ENCODE measurements around the gene SYNJ1. TPM values are rescaled to one million over a fixed set of nuclear protein-coding genes. Genes with fewer than 3 reads are reported as not detected.
"Not testable (repeated sequence)": the region's sequence is repeated elsewhere in the genome, so short reads cannot be mapped to it uniquely, and the experiment has no call there.

SYNJ1 gene
- total RNA-seq, 1 donor from 2014 or later: 16.7 TPM

GRCh38 chr21:32698971-32699693 is 28.7 kb downstream of the SYNJ1 start:
- no peak for DNase-seq (ENCODE audit: low spot score)

- no peak for DNase-seq (ENCODE audit: low spot score)
Observed at GRCh38 chr21:32698286-32698685, 29.5 kb downstream of the SYNJ1 start.

- not testable (repeated sequence) for DNase-seq (ENCODE audit: low spot score)
Observed at GRCh38 chr21:32695482-32695881, 32.3 kb downstream of the SYNJ1 start.

- no peak for DNase-seq (ENCODE audit: low spot score)
Observed at GRCh38 chr21:32693581-32693980, 34.2 kb downstream of the SYNJ1 start.

GRCh38 chr21:32690085-32690484 is 37.7 kb downstream of the SYNJ1 start:
- no peak for DNase-seq (ENCODE audit: low spot score)

- DNase-seq (ENCODE audit: low spot score): no peak
Observed at GRCh38 chr21:32687643-32688345, 40.0 kb downstream of the SYNJ1 start.

GRCh38 chr21:32682696-32683474 is 44.9 kb downstream of the SYNJ1 start:
- DNase-seq (ENCODE audit: low spot score): no peak

GRCh38 chr21:32674731-32675130 is 53.1 kb downstream of the SYNJ1 start:
- DNase-seq (ENCODE audit: low spot score): no peak

GRCh38 chr21:32674038-32674437 is 53.8 kb downstream of the SYNJ1 start:
- DNase-seq (ENCODE audit: low spot score): no peak

- DNase-seq (ENCODE audit: low spot score): no peak
Observed at GRCh38 chr21:32666258-32666657, 61.6 kb downstream of the SYNJ1 start.

GRCh38 chr21:32664095-32664494 is 63.7 kb downstream of the SYNJ1 start:
- DNase-seq (ENCODE audit: low spot score): not testable (repeated sequence)

- not testable (repeated sequence) for DNase-seq (ENCODE audit: low spot score)
Observed at GRCh38 chr21:32661981-32662380, 65.8 kb downstream of the SYNJ1 start.

- not testable (repeated sequence) for DNase-seq (ENCODE audit: low spot score)
Observed at GRCh38 chr21:32661026-32661782, 66.6 kb downstream of the SYNJ1 start.

GRCh38 chr21:32658524-32658923 is 69.3 kb downstream of the SYNJ1 start:
- no peak for DNase-seq (ENCODE audit: low spot score)

- no peak for DNase-seq (ENCODE audit: low spot score)
Observed at GRCh38 chr21:32653326-32653901, 74.4 kb downstream of the SYNJ1 start.

- DNase-seq (ENCODE audit: low spot score): no peak
Observed at GRCh38 chr21:32648165-32648564, 79.6 kb downstream of the SYNJ1 start.

- no peak for DNase-seq (ENCODE audit: low spot score)
Observed at GRCh38 chr21:32645261-32646182, 82.3 kb downstream of the SYNJ1 start.

- DNase-seq (ENCODE audit: low spot score): no peak
Observed at GRCh38 chr21:32641710-32642698, 85.8 kb downstream of the SYNJ1 start.

Measured in mesenteric fat pad (tissue), 1 donor.